Endothelial cell of hepatic sinusoid (primary cell): ENCODE results near the gene VPREB3.

ENCODE experiments used
- in situ Hi-C: cut with HindIII; loops from 2 replicates; pipeline ENCODE4 v1.10.0; 2017; ENCODE audit warnings: low sequenced_read_pairs

VPREB3 gene

GRCh38 chr22:23754220-23754919 lies at the start of gene VPREB3:
TSS of gene VPREB3 (minus strand) at chr22:23754425. CDS start at chr22:23754363, 62 bp downstream.
- in situ Hi-C loops: no loop called here

- in situ Hi-C loops: no loop called here
Measured at GRCh38 chr22:23803001-23803819, 49.0 kb upstream of the VPREB3 start.

- in situ Hi-C loops: no loop called here
Measured at GRCh38 chr22:23801886-23802377, 47.7 kb upstream of the VPREB3 start.

GRCh38 chr22:23801238-23801821 lies 47.1 kb upstream of the VPREB3 start:
- in situ Hi-C loops: no loop called here

- in situ Hi-C loops: no loop called here
Measured at GRCh38 chr22:23800297-23801237, 46.3 kb upstream of the VPREB3 start.

GRCh38 chr22:23796461-23796860 lies 42.2 kb upstream of the VPREB3 start:
- in situ Hi-C loops: no loop called here

- in situ Hi-C loops: no loop called here
Measured at GRCh38 chr22:23793326-23793725, 39.1 kb upstream of the VPREB3 start.

GRCh38 chr22:23791738-23792645 lies 37.8 kb upstream of the VPREB3 start:
- in situ Hi-C loops: no loop called here

GRCh38 chr22:23790819-23791737 lies 36.9 kb upstream of the VPREB3 start:
- in situ Hi-C loops: no loop called here

- in situ Hi-C loops: no loop called here
Measured at GRCh38 chr22:23789638-23790037, 35.4 kb upstream of the VPREB3 start.

GRCh38 chr22:23789121-23789520 lies 34.9 kb upstream of the VPREB3 start:
- in situ Hi-C loops: no loop called here

- in situ Hi-C loops: no loop called here
Measured at GRCh38 chr22:23787910-23788309, 33.7 kb upstream of the VPREB3 start.

GRCh38 chr22:23787600-23787896 lies 33.3 kb upstream of the VPREB3 start:
- in situ Hi-C loops: no loop called here

GRCh38 chr22:23786752-23787599 lies 32.8 kb upstream of the VPREB3 start, which contains the start of gene SMARCB1:
TSS of gene SMARCB1 (plus strand) at chr22:23786966. CDS start at chr22:23787170, 204 bp downstream.
- in situ Hi-C loops: no loop called here

GRCh38 chr22:23786261-23786710 lies 32.1 kb upstream of the VPREB3 start:
- in situ Hi-C loops: no loop called here

- in situ Hi-C loops: no loop called here
Measured at GRCh38 chr22:23784215-23784732, 30.0 kb upstream of the VPREB3 start.
